Smooth muscle cell (in vitro differentiated cells): ENCODE measurements around the gene CFAP73. TPM values are rescaled to one million over a fixed set of nuclear protein-coding genes. Genes with fewer than 3 reads are reported as not detected.

Experiments used
- DNase-seq: peaks from one replicate; lab custom pipeline; 2025; ENCODE audit not compliant: unreplicated experiment; lab: John Stamatoyannopoulos, UW
- H2AFZ ChIP-seq: fragments of 200-600 bp; sonication (generic); 2 replicates; pipeline ENCODE4 v1.6.0; 2016; ENCODE audit warnings: antibody characterized with exemption, low read depth, mild to moderate bottlenecking
- H3F3A ChIP-seq: fragments of 200-600 bp; sonication (generic); 2 replicates; pipeline ENCODE4 v1.6.0; 2017; ENCODE audit warnings: antibody characterized with exemption, low read depth
- H3K27ac ChIP-seq: fragments of 200-600 bp; sonication (generic); 2 replicates; pipeline ENCODE4 v1.5.1; 2016; ENCODE audit warnings: low read depth, mild to moderate bottlenecking
- H3K27me3 ChIP-seq: fragments of 200-600 bp; sonication (generic); 2 replicates; pipeline ENCODE4 v1.6.1; 2016; ENCODE audit warnings: low read depth, mild to moderate bottlenecking
- H3K36me3 ChIP-seq: fragments of 200-600 bp; sonication (generic); 2 replicates; pipeline ENCODE4 v1.5.1; 2016; ENCODE audit warnings: low read depth
- H3K4me1 ChIP-seq: fragments of 200-600 bp; sonication (generic); 2 replicates; pipeline ENCODE4 v1.5.1; 2016; ENCODE audit warnings: low read depth
- H3K4me2 ChIP-seq: fragments of 200-600 bp; sonication (generic); 2 replicates; pipeline ENCODE4 v1.6.0; 2016; ENCODE audit warnings: mild to moderate bottlenecking
- H3K4me3 ChIP-seq: fragments of 200-600 bp; sonication (generic); 2 replicates; pipeline ENCODE4 v1.5.1; 2016; ENCODE audit warnings: mild to moderate bottlenecking
- H3K79me2 ChIP-seq: fragments of 200-600 bp; sonication (generic); 2 replicates; pipeline ENCODE4 v1.6.0; 2016; ENCODE audit warnings: low read depth, mild to moderate bottlenecking
- H3K9ac ChIP-seq: fragments of 200-600 bp; sonication (generic); 2 replicates; pipeline ENCODE4 v1.6.0; 2016; ENCODE audit warnings: low read depth
- H3K9me3 ChIP-seq: fragments of 200-600 bp; sonication (generic); replicated peaks from 2 replicates; pipeline ENCODE4 v1.5.1; 2016; ENCODE audit warnings: low read depth
- H4K20me1 ChIP-seq: fragments of 200-600 bp; sonication (generic); 2 replicates; pipeline ENCODE4 v1.6.0; 2016; ENCODE audit warnings: low read depth
- CTCF ChIP-seq: fragments of 200-600 bp; sonication (generic); IDR thresholded peaks from 2 replicates; pipeline ENCODE4 v1.5.1; 2017; ENCODE audit warnings: borderline replicate concordance, mild to moderate bottlenecking, antibody characterized with exemption; ENCODE audit not compliant: insufficient read depth, poor library complexity, severe bottlenecking
- WGBS: methylation state at CpG from one replicate; pipeline ENCODE4 v1.1.7; 2016; ENCODE audit warnings: low lambda C conversion rate; 5-methylcytosine and 5-hydroxymethylcytosine counted together
- microRNA-seq: library from miRNA; unstranded; fragments of <30 nt; microRNA quantifications from one replicate; pipeline ENCODE4, GENCODE V29; 2016; ENCODE audit warnings: borderline number of aligned reads
- polyA plus RNA-seq: library from polyadenylated mRNA; unstranded; fragments of >200 nt; fragmentation: Nextera tagmentation; extraction: Ambion mirVana; gene quantifications from 2 replicates; pipeline ENCODE4 v1.2.1, GENCODE V29; 2016
- small RNA-seq: library from RNA; depleted of rRNA; stranded (forward); fragments of <200 nt; gene quantifications from one replicate; pipeline ENCODE3, GENCODE V24; 2014
- total RNA-seq: library from RNA; depleted of rRNA; stranded (reverse); fragments of >200 nt; gene quantifications from 2 replicates; pipeline ENCODE4 v1.2.3, GENCODE V29; 2014

The CFAP73 gene
- total and polyA plus RNA-seq, 2 experiments from 2014 or later, result not detected

- no peak for TF ChIP-seq CTCF
- H3K9ac ChIP-seq, result no peak overlapping the region
- peaks cover 12% of the 10 kb centered on the region for H3F3A ChIP-seq
- 39% methylated on average over 10 of the region's 10 CpGs for WGBS
- H3K9me3 ChIP-seq, result no peaks in the 10 kb centered on the region
- H3K36me3 ChIP-seq, result no peaks in the 10 kb centered on the region
- DNase-seq, result no peak
- H3K27ac ChIP-seq, result peak overlapping the region; percentile 16
- peak overlapping the region; percentile 1 for H3K4me2 ChIP-seq
- no peaks in the 10 kb centered on the region for H3K79me2 ChIP-seq
- no peak overlapping the region for H2AFZ ChIP-seq
- H3K4me1 ChIP-seq, result peaks cover 4% of the 10 kb centered on the region
- no peak overlapping the region for H3K4me3 ChIP-seq
- H4K20me1 ChIP-seq, result no peaks in the 10 kb centered on the region
- no peaks in the 10 kb centered on the region for H3K27me3 ChIP-seq
Measured at GRCh38 chr12:113208041-113208934, 58.8 kb downstream of the CFAP73 start.

Small RNA genes within 50 kb of the gene (microRNA-seq; reads per million reads assigned to microRNA genes)
- gene MIR7106, result not detected

Small RNA genes within 50 kb of the gene (small RNA-seq; reads per million reads assigned to genes)
- gene MIR7106 (not detected), gene RF00019 (not detected)

Other genes starting within 250 kb of the CFAP73 start
- not detected in 2 replicates for gene OAS1, start 242.8 kb upstream of the CFAP73 start, total RNA-seq
- gene OAS1, start 242.8 kb upstream of the CFAP73 start, polyA plus RNA-seq, result 0.27 TPM in 1 of 2 replicates, not detected in the other
- gene OAS3, start 211.2 kb upstream of the CFAP73 start, total RNA-seq, result 0.13 and 1.1 TPM in 2 replicates
- gene OAS3, start 211.2 kb upstream of the CFAP73 start, polyA plus RNA-seq, result 1.9 TPM in 1 of 2 replicates, not detected in the other
- not detected in 2 replicates for gene OAS2, start 171.2 kb upstream of the CFAP73 start, total RNA-seq
- not detected in 2 replicates for gene OAS2, start 171.2 kb upstream of the CFAP73 start, polyA plus RNA-seq
- 0.09 and 0.13 TPM in 2 replicates for gene DTX1, start 93.0 kb upstream of the CFAP73 start, total RNA-seq
- gene DTX1, start 93.0 kb upstream of the CFAP73 start, polyA plus RNA-seq, result 1.1 TPM in 1 of 2 replicates, not detected in the other
- gene RASAL1, start 14.0 kb upstream of the CFAP73 start, total RNA-seq, result not detected in 2 replicates
- gene RASAL1, start 14.0 kb upstream of the CFAP73 start, polyA plus RNA-seq, result not detected in 2 replicates
- 19.3 and 39.3 TPM in 2 replicates for gene DDX54, start 35.8 kb downstream of the CFAP73 start, total RNA-seq
- gene DDX54, start 35.8 kb downstream of the CFAP73 start, polyA plus RNA-seq, result 28.3 and 32.5 TPM in 2 replicates
- gene RITA1, start 36.0 kb downstream of the CFAP73 start, total RNA-seq, result 9.1 and 9.6 TPM in 2 replicates
- 12.2 and 14.0 TPM in 2 replicates for gene RITA1, start 36.0 kb downstream of the CFAP73 start, polyA plus RNA-seq
- 12.1 and 12.9 TPM in 2 replicates for gene TPCN1, start 71.7 kb downstream of the CFAP73 start, total RNA-seq
- gene TPCN1, start 71.7 kb downstream of the CFAP73 start, polyA plus RNA-seq, result 29.2 and 29.6 TPM in 2 replicates
- gene SLC8B1, start 185.4 kb downstream of the CFAP73 start, total RNA-seq, result 14.3 and 17.5 TPM in 2 replicates
- gene SLC8B1, start 185.4 kb downstream of the CFAP73 start, polyA plus RNA-seq, result 11.8 and 13.8 TPM in 2 replicates
- gene PLBD2, start 208.9 kb downstream of the CFAP73 start, total RNA-seq, result 14.2 and 19.6 TPM in 2 replicates
- 28.2 and 32.9 TPM in 2 replicates for gene PLBD2, start 208.9 kb downstream of the CFAP73 start, polyA plus RNA-seq